Measurements from ENCODE around the gene SNTB2. TPM values are rescaled to one million over a fixed set of nuclear protein-coding genes. Genes with fewer than 3 reads are reported as not detected.

The SNTB2 gene
- total RNA-seq, 2 experiments from 2014 or later: 23.3 to 25.9 TPM

GRCh38 chr16:69166221-69166833, 20.6 kb upstream of the SNTB2 start:
- peak overlapping the region; percentile 69 for H3K27ac Mint-ChIP-seq
- no peaks in the 10 kb centered on the region for H3K27me3 Mint-ChIP-seq
- no peaks in the 10 kb centered on the region for H3K9me3 Mint-ChIP-seq
- H3K4me3 Mint-ChIP-seq: no peak overlapping the region
- H3K4me1 Mint-ChIP-seq: peaks cover 37% of the 10 kb centered on the region
- POLR2A ChIA-PET: interaction anchor here (1.2 to 2.6 kb wide), 3 partner anchors 21 to 35 kb away, joined by 3 to 33 read pairs (median 8); partner anchors contain the start of genes CHTF8, SNTB2 and UTP4
- CTCF ChIA-PET: interaction anchor here (0.6 to 3.0 kb wide), 5 partner anchors 15 to 120 kb away, joined by 3 to 16 read pairs (median 9); partner anchors contain the start of gene SNTB2
- peak; percentile 48 for DNase-seq
- H3K36me3 Mint-ChIP-seq (ENCODE audit: low read depth): peaks cover 56% of the 10 kb centered on the region

- Mint-ChIP-seq H3K4me3 (no peak overlapping the region), H3K4me1 (peaks cover 37% of the 10 kb centered on the region)
These were observed 19.7 kb upstream of the SNTB2 start for GRCh38 chr16:69166946-69167930.

GRCh38 chr16:69169051-69169450, 17.9 kb upstream of the SNTB2 start:
- CTCF ChIA-PET: interaction anchor here (1.2 to 3.0 kb wide), 2 partner anchors 19 to 117 kb away, joined by 5 to 11 read pairs; no protein-coding TSS in a partner anchor
- POLR2A ChIA-PET: interaction anchor here (1.3 kb wide), 1 partner anchor 36 kb away, joined by 5 read pairs; the partner anchor contains the start of genes CHTF8 and UTP4
- H3K27ac Mint-ChIP-seq: no peak overlapping the region
- peaks cover 39% of the 10 kb centered on the region for H3K4me1 Mint-ChIP-seq
- H3K27me3 Mint-ChIP-seq: no peaks in the 10 kb centered on the region
- DNase-seq: no peak
- no peaks in the 10 kb centered on the region for H3K9me3 Mint-ChIP-seq
- H3K36me3 Mint-ChIP-seq (ENCODE audit: low read depth): peaks cover 49% of the 10 kb centered on the region
- no peak overlapping the region for H3K4me3 Mint-ChIP-seq

More at GRCh38 chr16:69166946-69167930, 19.7 kb upstream of the SNTB2 start:
- Mint-ChIP-seq H3K36me3 (ENCODE audit: low read depth) (peaks cover 54% of the 10 kb centered on the region), H3K27me3 (no peaks in the 10 kb centered on the region), H3K27ac (peak overlapping the region; percentile 69), H3K9me3 (no peaks in the 10 kb centered on the region)
- ChIA-PET CTCF (interaction anchor here (0.6 to 3.0 kb wide), 6 partner anchors 16 to 143 kb away, joined by 3 to 16 read pairs (median 6); partner anchors contain the start of gene SNTB2), POLR2A (interaction anchor here (0.8 to 2.6 kb wide), 4 partner anchors 20 to 133 kb away, joined by 3 to 33 read pairs (median 6); partner anchors contain the start of genes CHTF8, SNTB2 and UTP4)
- DNase-seq: no peak

- no peaks in the 10 kb centered on the region for H3K27me3 Mint-ChIP-seq
- H3K36me3 Mint-ChIP-seq (ENCODE audit: low read depth): peaks cover 47% of the 10 kb centered on the region
- ChIA-PET POLR2A (interaction anchor here (1.3 kb wide), 1 partner anchor 37 kb away, joined by 5 read pairs; the partner anchor contains the start of genes CHTF8 and UTP4), CTCF (interaction anchor here (1.2 kb wide), 1 partner anchor 20 kb away, joined by 5 read pairs; no protein-coding TSS in a partner anchor)
- H3K4me3 Mint-ChIP-seq: no peak overlapping the region
- DNase-seq: no peak
- H3K9me3 Mint-ChIP-seq: no peaks in the 10 kb centered on the region
- H3K27ac Mint-ChIP-seq: peak overlapping the region; percentile 33
- peaks cover 37% of the 10 kb centered on the region for H3K4me1 Mint-ChIP-seq
These were observed 17.2 kb upstream of the SNTB2 start for GRCh38 chr16:69169607-69170352.

GRCh38 chr16:69171325-69172084, 15.5 kb upstream of the SNTB2 start:
- DNase-seq: no peak
- Mint-ChIP-seq H3K4me1 (peaks cover 24% of the 10 kb centered on the region), H3K4me3 (no peak overlapping the region), H3K9me3 (no peaks in the 10 kb centered on the region), H3K27me3 (no peaks in the 10 kb centered on the region), H3K36me3 (ENCODE audit: low read depth) (peaks cover 36% of the 10 kb centered on the region), H3K27ac (no peak overlapping the region)
- ChIA-PET POLR2A (interaction anchor here (0.8 kb wide), 1 partner anchor 14 kb away, joined by 3 read pairs; no protein-coding TSS in a partner anchor), CTCF (no interaction called here)

GRCh38 chr16:69176033-69176800, 10.7 kb upstream of the SNTB2 start:
- H3K4me1 Mint-ChIP-seq: peaks cover 6% of the 10 kb centered on the region
- H3K4me3 Mint-ChIP-seq: no peak overlapping the region
- peaks cover 10% of the 10 kb centered on the region for H3K36me3 Mint-ChIP-seq (ENCODE audit: low read depth)
- H3K27ac Mint-ChIP-seq: no peak overlapping the region
- no peak for DNase-seq
- no peaks in the 10 kb centered on the region for H3K27me3 Mint-ChIP-seq
- CTCF ChIA-PET: no interaction called here
- POLR2A ChIA-PET: interaction anchor here (1.5 kb wide), 1 partner anchor 11 kb away, joined by 4 read pairs; the partner anchor contains the start of gene SNTB2
- no peaks in the 10 kb centered on the region for H3K9me3 Mint-ChIP-seq

GRCh38 chr16:69179328-69180010, 7.5 kb upstream of the SNTB2 start:
- POLR2A ChIA-PET: interaction anchor here (1.1 to 1.2 kb wide), 2 partner anchors 8 to 9 kb away, joined by 3 read pairs; no protein-coding TSS in a partner anchor
- CTCF ChIA-PET: interaction anchor here (0.5 kb wide), 1 partner anchor 1009 kb away, joined by 3 read pairs; no protein-coding TSS in a partner anchor
- no peak for DNase-seq

GRCh38 chr16:69180011-69180338, 7.0 kb upstream of the SNTB2 start:
- CTCF ChIA-PET: interaction anchor here (0.6 kb wide), 1 partner anchor 100 kb away, joined by 4 read pairs; no protein-coding TSS in a partner anchor

More at GRCh38 chr16:69179328-69180010, 7.5 kb upstream of the SNTB2 start:
- Mint-ChIP-seq H3K27me3 (no peaks in the 10 kb centered on the region), H3K4me3 (no peak overlapping the region), H3K27ac (no peak overlapping the region), H3K36me3 (ENCODE audit: low read depth) (no peaks in the 10 kb centered on the region), H3K4me1 (peaks cover 4% of the 10 kb centered on the region), H3K9me3 (no peaks in the 10 kb centered on the region)

GRCh38 chr16:69182730-69183416, 4.1 kb upstream of the SNTB2 start:
- CTCF ChIA-PET: interaction anchor here (0.7 to 1.4 kb wide), 2 partner anchors 16 to 102 kb away, joined by 3 read pairs; no protein-coding TSS in a partner anchor
- no peaks in the 10 kb centered on the region for H3K27me3 Mint-ChIP-seq
- peaks cover 3% of the 10 kb centered on the region for H3K36me3 Mint-ChIP-seq (ENCODE audit: low read depth)
- DNase-seq: no peak
- H3K4me3 Mint-ChIP-seq: no peak overlapping the region
- peaks cover 17% of the 10 kb centered on the region for H3K4me1 Mint-ChIP-seq
- no peak overlapping the region for H3K27ac Mint-ChIP-seq
- POLR2A ChIA-PET: no interaction called here
- H3K9me3 Mint-ChIP-seq: no peaks in the 10 kb centered on the region

More at GRCh38 chr16:69180011-69180338, 7.0 kb upstream of the SNTB2 start:
- POLR2A ChIA-PET: interaction anchor here (1.2 kb wide), 1 partner anchor 9 kb away, joined by 3 read pairs; no protein-coding TSS in a partner anchor
- DNase-seq: no peak
- H3K27ac Mint-ChIP-seq: no peak overlapping the region
- no peaks in the 10 kb centered on the region for H3K9me3 Mint-ChIP-seq
- H3K36me3 Mint-ChIP-seq (ENCODE audit: low read depth): no peaks in the 10 kb centered on the region
- H3K27me3 Mint-ChIP-seq: no peaks in the 10 kb centered on the region
- H3K4me3 Mint-ChIP-seq: no peak overlapping the region
- H3K4me1 Mint-ChIP-seq: peaks cover 7% of the 10 kb centered on the region

All from activated CD4-positive, alpha-beta memory T cell treated with anti-CD3 and anti-CD28 coated beads, Interleukin-2, amount 10 ng/mL, durations not matched to agents 7 days and 5 days (primary cell).